HPDE6-E6E7 (cell line): ENCODE data around the gene MAGI2.

Experiments used
- DNase-seq: peaks from one replicate; pipeline ENCODE4 v3.0.0; 2011; ENCODE audit warnings: missing footprints; ENCODE audit errors: extremely low spot score

Gene MAGI2

GRCh38 chr7:78924581-78924980 lies 528.9 kb downstream of the MAGI2 start:
- peak; percentile 16 for DNase-seq

GRCh38 chr7:78912781-78913180 lies 540.7 kb downstream of the MAGI2 start:
- no peak for DNase-seq

GRCh38 chr7:78906735-78907134 lies 546.7 kb downstream of the MAGI2 start:
- no peak for DNase-seq

- no peak for DNase-seq
These were observed 548.0 kb downstream of the MAGI2 start for GRCh38 chr7:78905436-78905835.

GRCh38 chr7:78904983-78905382 lies 548.5 kb downstream of the MAGI2 start:
- no peak for DNase-seq

GRCh38 chr7:78901566-78901965 lies 551.9 kb downstream of the MAGI2 start:
- no peak for DNase-seq

- DNase-seq: no peak
These were observed 552.7 kb downstream of the MAGI2 start for GRCh38 chr7:78900806-78901205.

GRCh38 chr7:78895393-78895792 lies 558.1 kb downstream of the MAGI2 start:
- no peak for DNase-seq

GRCh38 chr7:78879206-78879605 lies 574.3 kb downstream of the MAGI2 start:
- no peak for DNase-seq

GRCh38 chr7:78873117-78873516 lies 580.4 kb downstream of the MAGI2 start:
- DNase-seq: no peak

GRCh38 chr7:78864339-78864738 lies 589.1 kb downstream of the MAGI2 start:
- no peak for DNase-seq

- no peak for DNase-seq
These were observed 590.2 kb downstream of the MAGI2 start for GRCh38 chr7:78863281-78863680.

- DNase-seq: no peak
These were observed 591.0 kb downstream of the MAGI2 start for GRCh38 chr7:78862411-78862900.

- no peak for DNase-seq
These were observed 600.5 kb downstream of the MAGI2 start for GRCh38 chr7:78852951-78853350.

- DNase-seq: no peak
These were observed 603.2 kb downstream of the MAGI2 start for GRCh38 chr7:78850093-78850740.

- DNase-seq: no peak
These were observed 608.3 kb downstream of the MAGI2 start for GRCh38 chr7:78845155-78845554.

- no peak for DNase-seq
These were observed 611.4 kb downstream of the MAGI2 start for GRCh38 chr7:78842068-78842467.

GRCh38 chr7:78835897-78836296 lies 617.6 kb downstream of the MAGI2 start:
- DNase-seq: no peak

GRCh38 chr7:78828317-78828716 lies 625.1 kb downstream of the MAGI2 start:
- no peak for DNase-seq

GRCh38 chr7:78803501-78804127 lies 649.9 kb downstream of the MAGI2 start:
- DNase-seq: no peak

GRCh38 chr7:78794101-78794500 lies 659.4 kb downstream of the MAGI2 start:
- no peak for DNase-seq

GRCh38 chr7:78792624-78793023 lies 660.8 kb downstream of the MAGI2 start:
- no peak for DNase-seq

- DNase-seq: no peak
These were observed 661.5 kb downstream of the MAGI2 start for GRCh38 chr7:78792006-78792405.

- DNase-seq: no peak
These were observed 665.0 kb downstream of the MAGI2 start for GRCh38 chr7:78788464-78788863.
